HepG2 (cell line): Measurements from ENCODE around the gene CHFR. TPM values are rescaled to one million over a fixed set of nuclear protein-coding genes. Genes with fewer than 3 reads are reported as not detected.
A peak's percentile ranks its signal among the peaks of the same experiment; 100 is the strongest.

ENCODE experiments used
- CBX1 ChIP-seq: IDR thresholded peaks from one replicate; pipeline ENCODE4 v1.6.1; 2016; ENCODE audit warnings: antibody characterized with exemption, low read depth
- DBP ChIP-seq: sonication (generic); formaldehyde crosslinking; IDR thresholded peaks from 2 replicates; pipeline ENCODE4 v1.4.0; 2020; ENCODE audit warnings: missing genetic modification reagents; ENCODE audit errors: not compliant biosample characterization
- FLYWCH1 ChIP-seq: sonication (generic); formaldehyde crosslinking; IDR thresholded peaks from 2 replicates; pipeline ENCODE4 v1.8.1; 2023; ENCODE audit warnings: mild to moderate bottlenecking, missing genetic modification reagents
- FOXO4 ChIP-seq: sonication (generic); formaldehyde crosslinking; conservative IDR thresholded peaks from 2 replicates; pipeline ENCODE4 v1.8.1; 2023; ENCODE audit warnings: missing genetic modification reagents
- GABPB1 ChIP-seq: IDR thresholded peaks from 2 replicates; pipeline ENCODE4 v1.6.1; 2016; ENCODE audit warnings: mild to moderate bottlenecking, missing genetic modification reagents, moderate library complexity, missing compliant biosample characterization
- GPBP1L1 ChIP-seq: sonication (generic); formaldehyde crosslinking; IDR thresholded peaks from 2 replicates; pipeline ENCODE4 v1.5.0; 2020; ENCODE audit warnings: mild to moderate bottlenecking, missing genetic modification reagents
- HOXD1 ChIP-seq: sonication (generic); formaldehyde crosslinking; IDR thresholded peaks from 2 replicates; pipeline ENCODE4 v1.5.0; 2020; ENCODE audit warnings: missing genetic modification reagents
- SYNCRIP ChIP-seq: fragments of 200-400 bp; formaldehyde crosslinking; IDR thresholded peaks from 2 replicates; pipeline ENCODE4 v1.6.1; 2018; ENCODE audit warnings: mild to moderate bottlenecking, low read depth, low read length; ENCODE audit not compliant: insufficient read depth
- TOPORS ChIP-seq: sonication (generic); formaldehyde crosslinking; IDR thresholded peaks from 2 replicates; pipeline ENCODE4 v1.8.0; 2023; ENCODE audit warnings: mild to moderate bottlenecking, missing genetic modification reagents
- ZFX ChIP-seq: sonication (generic); formaldehyde crosslinking; IDR thresholded peaks from 2 replicates; pipeline ENCODE4 v1.4.0; 2020; ENCODE audit warnings: mild to moderate bottlenecking, low read depth, missing genetic modification reagents, moderate library complexity
- ZNF362 ChIP-seq: sonication (generic); formaldehyde crosslinking; IDR thresholded peaks from 2 replicates; pipeline ENCODE4 v1.4.0; 2020; ENCODE audit warnings: missing genetic modification reagents, mild to moderate bottlenecking, borderline replicate concordance
- ZNF564 ChIP-seq: sonication (generic); formaldehyde crosslinking; IDR thresholded peaks from 2 replicates; pipeline ENCODE4 v1.8.1; 2023; ENCODE audit warnings: mild to moderate bottlenecking, missing genetic modification reagents
- ZNF569 ChIP-seq: sonication (generic); formaldehyde crosslinking; IDR thresholded peaks from 2 replicates; pipeline ENCODE4 v1.5.0; 2020; ENCODE audit warnings: mild to moderate bottlenecking, missing genetic modification reagents, moderate library complexity, borderline replicate concordance
- ZNF687 ChIP-seq: sonication (generic); formaldehyde crosslinking; IDR thresholded peaks from 2 replicates; pipeline ENCODE4 v1.5.1; 2020; ENCODE audit warnings: mild to moderate bottlenecking, missing genetic modification reagents, moderate library complexity
- ZNF816 ChIP-seq: sonication (generic); formaldehyde crosslinking; IDR thresholded peaks from 2 replicates; pipeline ENCODE4 v1.8.0; 2022; ENCODE audit warnings: missing genetic modification reagents, mild to moderate bottlenecking, borderline replicate concordance
- ZNF841 ChIP-seq: sonication (generic); formaldehyde crosslinking; IDR thresholded peaks from 2 replicates; pipeline ENCODE4 v1.8.1; 2023; ENCODE audit warnings: missing genetic modification reagents, borderline replicate concordance
- ZSCAN22 ChIP-seq: sonication (generic); formaldehyde crosslinking; IDR thresholded peaks from 2 replicates; pipeline ENCODE4 v1.4.0; 2020; ENCODE audit warnings: mild to moderate bottlenecking, missing genetic modification reagents
- polyA plus RNA-seq, 8 experiments: library from polyadenylated mRNA; depleted of rRNA in 3 of 8; stranded (reverse) in 7 of 8; unstranded in 1 of 8; fragments of >200 nt; fragmentation: Illumina TruSeq in 4 of 8; extraction: Trizol in 4 of 8; gene quantifications; 2 replicates each; pipeline versions ENCODE4 v1.2.1 to v1.2.3, GENCODE V29; 2011 to 2016; ENCODE audit warnings: low read depth in 4 of 8, missing spikeins in 1 of 8, mixed read lengths in 1 of 8; ENCODE audit not compliant: insufficient read depth in 1 of 8
- total RNA-seq, 5 experiments: library from RNA; depleted of rRNA; stranded (reverse); fragments of >200 nt; fragmentation: Illumina TruSeq; extraction: Trizol; gene quantifications; 2 replicates each; pipeline ENCODE4 v1.2.3, GENCODE V29; 2016; ENCODE audit warnings: low read depth in 1 of 5

The CHFR gene
- total and polyA plus RNA-seq, 2 of the 13 experiments (the other 11 are each of a cell fraction or from before 2014, with no cell fraction given) = 21.4 to 21.5 TPM

- TF ChIP-seq FOXO4 (no peak), ZNF362 (CRISPR knock-in tag) (0 out of 2 replicates have a peak, but pooled peaks have one; percentile 23), ZNF564 (CRISPR knock-in tag) (peak; percentile 48; the same call in 1 of the 2 replicates), DBP (CRISPR knock-in tag) (no peak), FLYWCH1 (CRISPR knock-in tag) (0 out of 2 replicates have a peak, but pooled peaks have one; percentile 44), TOPORS (CRISPR knock-in tag) (0 out of 2 replicates have a peak, but pooled peaks have one; percentile 52), CBX1 (no peak), HOXD1 (CRISPR knock-in tag) (peak; percentile 46; the same call in 1 of the 2 replicates), GPBP1L1 (CRISPR knock-in tag) (no peak), ZNF569 (CRISPR knock-in tag) (no peak), ZNF687 (CRISPR knock-in tag) (peak; percentile 91), ZFX (CRISPR knock-in tag) (peak; percentile 72), ZSCAN22 (CRISPR knock-in tag) (no peak), GABPB1 (peak; percentile 93), ZNF841 (CRISPR knock-in tag) (no peak), ZNF816 (CRISPR knock-in tag) (no peak), SYNCRIP (no peak)
Measured at GRCh38 chr12:132887513-132888351, at the start of gene CHFR (continued).
